Measurements from ENCODE around the gene CLN6. TPM values are rescaled to one million over a fixed set of nuclear protein-coding genes. Genes with fewer than 3 reads are reported as not detected.
A peak's percentile ranks its signal among the peaks of the same experiment; 100 is the strongest.

Gene CLN6
- total and polyA plus RNA-seq, 12 donors: 9.2 to 36.6 (median 25.8) TPM

GRCh38 chr15:68158046-68158628 lies 71.4 kb downstream of the CLN6 start:
- DNase-seq: peak in 3 of 7 donors; percentile 24 to 45 (median 44)
- no peak overlapping the region for H3K4me3 ChIP-seq
- TF ChIP-seq CTCF (IDR thresholded peaks at IDR 0.05) (no peak), POLR2A (IDR thresholded peaks at IDR 0.05) (no peak)
- intact Hi-C loops (cut with DNase I): loop anchor here in 1 of 2 donors (10.0 kb wide), 1 partner anchor 103 kb away; the partner anchor contains the start of gene PIAS1
- H3K36me3 ChIP-seq (replicated peaks in 1 of 2): peaks cover 0 to 6% of the 10 kb centered on the region in 2 donors
- H3K9me3 ChIP-seq (replicated peaks in 1 of 3): no peaks in the 10 kb centered on the region
- WGBS, 4 donors: 32 to 55% (median 45%) methylated on average over 3 of the region's 3 CpGs
- H3K27ac ChIP-seq: peak overlapping the region in 2 of 5 donors; percentile 39 to 40
- H3K27me3 ChIP-seq: no peaks in the 10 kb centered on the region
- peaks cover 0 to 16% of the 10 kb centered on the region in 2 donors for H3K4me1 ChIP-seq (replicated peaks in 1 of 2)

DNA sequence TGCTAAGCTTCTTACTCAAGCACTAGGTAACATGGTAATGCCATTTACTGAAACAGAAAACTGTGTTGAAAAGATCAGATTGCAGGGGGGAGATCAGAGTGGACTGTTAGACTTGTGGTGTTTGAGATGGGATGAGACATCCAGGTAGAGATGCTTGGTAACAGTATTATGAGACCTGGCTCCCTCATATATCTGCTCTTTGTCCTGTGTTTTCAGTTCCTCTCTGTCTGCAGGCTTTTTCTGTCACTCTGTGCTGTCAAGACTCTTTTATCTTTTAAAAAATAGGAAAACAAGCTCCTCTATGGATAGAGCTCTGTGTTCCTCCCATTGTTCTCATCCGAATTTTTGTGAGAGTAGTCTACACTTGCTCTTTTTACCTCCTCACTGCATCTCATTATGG lies 72.5 kb downstream of the CLN6 start:
- DNase-seq: no peak
- 0 to 74% (median 65%) methylated on average over 1 of the region's 1 CpG for WGBS, 4 donors
- Histone ChIP-seq H3K36me3 (replicated peaks in 1 of 2) (peaks cover 0 to 6% of the 10 kb centered on the region in 2 donors), H3K4me3 (no peak overlapping the region), H3K4me1 (replicated peaks in 1 of 2) (peaks cover 0 to 16% of the 10 kb centered on the region in 2 donors), H3K27me3 (no peaks in the 10 kb centered on the region), H3K9me3 (replicated peaks in 1 of 3) (no peaks in the 10 kb centered on the region), H3K27ac (no peak overlapping the region)
- no peak for TF ChIP-seq POLR2A (IDR thresholded peaks at IDR 0.05)
- TF ChIP-seq CTCF (IDR thresholded peaks at IDR 0.05): no peak
- intact Hi-C loops (cut with DNase I): loop anchor here in 1 of 2 donors (10.0 kb wide), 1 partner anchor 102 kb away; the partner anchor contains the start of gene PIAS1

Other genes with a start within 250 kb of the CLN6 start
- 10 to 100 TPM; 23.3 to 60.0 (median 39.0) TPM for gene PIAS1, start 175.4 kb downstream of the CLN6 start, total RNA-seq
- gene PIAS1, start 175.4 kb downstream of the CLN6 start, polyA plus RNA-seq: 10 to 100 TPM; 12.7 to 39.2 (median 32.9) TPM
- gene CALML4, start 24.4 kb downstream of the CLN6 start, total RNA-seq: 1 to 10 TPM; 3.3 to 8.4 (median 6.3) TPM
- gene CALML4, start 24.4 kb downstream of the CLN6 start, polyA plus RNA-seq: 10 to 100 TPM in 2 of 3 donors, 1 to 10 TPM in 1; 8.6 to 25.1 (median 18.0) TPM
- gene FEM1B, start 48.0 kb upstream of the CLN6 start, total RNA-seq: 10 to 100 TPM; 25.2 to 61.5 (median 43.8) TPM
- 10 to 100 TPM in 1 of 3 donors, 1 to 10 TPM in 2; 7.0 to 35.7 (median 9.3) TPM for gene FEM1B, start 48.0 kb upstream of the CLN6 start, polyA plus RNA-seq
- 10 to 100 TPM in 4 of 9 donors, 1 to 10 TPM in 5; 4.4 to 52.5 (median 9.3) TPM for gene ITGA11, start 202.4 kb upstream of the CLN6 start, total RNA-seq
- 1 to 10 TPM; 1.4 to 6.5 (median 3.8) TPM for gene ITGA11, start 202.4 kb upstream of the CLN6 start, polyA plus RNA-seq

Data from adrenal gland (tissue), 12 donors.